Transverse colon (tissue), 4 donors: ENCODE results near the gene ACACA.

Experiments
- POLR2AphosphoS5 ChIP-seq, 3 donors: sonication (generic); formaldehyde crosslinking; IDR thresholded peaks; one replicate each; pipeline ENCODE4 v1.6.1; 2016; ENCODE audit warnings: antibody characterized with exemption in 3 of 3
- TF ChIP-seq, protein P1 (sequence below), 5 experiments: fragments of 200-600 bp in 3 of 5; fragments of 450-650 bp in 2 of 5; sonication (generic) in 3 of 5; IDR thresholded peaks; 1 replicate in 2 of 5; 2 replicates in 3 of 5; pipeline ENCODE4 v1.5.1; 2016 to 2017; ENCODE audit warnings: antibody characterized with exemption in 5 of 5, inconsistent platforms in 3 of 5, mild to moderate bottlenecking in 2 of 5, moderate library complexity in 1 of 5

DNA sequence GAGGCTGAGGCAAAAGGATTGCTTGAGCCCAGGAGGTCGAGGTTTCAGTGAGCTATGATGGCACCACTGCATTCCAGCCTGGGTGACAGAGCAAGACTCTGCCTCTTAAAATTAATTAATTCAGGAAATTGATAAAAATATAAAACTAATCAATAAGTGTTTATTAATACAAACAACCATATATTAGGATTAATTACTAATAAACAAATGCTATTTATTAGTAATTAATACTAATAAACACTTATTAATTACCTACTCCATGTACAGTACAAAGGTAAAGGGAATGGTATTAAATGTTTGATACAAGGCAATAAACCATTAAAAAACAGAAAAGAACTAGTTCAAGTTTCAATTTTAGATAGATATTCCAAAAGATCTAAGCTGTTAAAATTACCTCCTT is 150.0 kb downstream of the ACACA start:
- TF ChIP-seq, protein P1, sequence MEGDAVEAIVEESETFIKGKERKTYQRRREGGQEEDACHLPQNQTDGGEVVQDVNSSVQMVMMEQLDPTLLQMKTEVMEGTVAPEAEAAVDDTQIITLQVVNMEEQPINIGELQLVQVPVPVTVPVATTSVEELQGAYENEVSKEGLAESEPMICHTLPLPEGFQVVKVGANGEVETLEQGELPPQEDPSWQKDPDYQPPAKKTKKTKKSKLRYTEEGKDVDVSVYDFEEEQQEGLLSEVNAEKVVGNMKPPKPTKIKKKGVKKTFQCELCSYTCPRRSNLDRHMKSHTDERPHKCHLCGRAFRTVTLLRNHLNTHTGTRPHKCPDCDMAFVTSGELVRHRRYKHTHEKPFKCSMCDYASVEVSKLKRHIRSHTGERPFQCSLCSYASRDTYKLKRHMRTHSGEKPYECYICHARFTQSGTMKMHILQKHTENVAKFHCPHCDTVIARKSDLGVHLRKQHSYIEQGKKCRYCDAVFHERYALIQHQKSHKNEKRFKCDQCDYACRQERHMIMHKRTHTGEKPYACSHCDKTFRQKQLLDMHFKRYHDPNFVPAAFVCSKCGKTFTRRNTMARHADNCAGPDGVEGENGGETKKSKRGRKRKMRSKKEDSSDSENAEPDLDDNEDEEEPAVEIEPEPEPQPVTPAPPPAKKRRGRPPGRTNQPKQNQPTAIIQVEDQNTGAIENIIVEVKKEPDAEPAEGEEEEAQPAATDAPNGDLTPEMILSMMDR (IDR thresholded peaks at IDR 0.05), result no peak
- no peak for TF ChIP-seq POLR2AphosphoS5 (IDR thresholded peaks at IDR 0.05)
